Measurements from ENCODE around the gene STAT5B. TPM values are rescaled to one million over a fixed set of nuclear protein-coding genes. Genes with fewer than 3 reads are reported as not detected.

STAT5B gene
- 16.0 and 18.3 TPM in 2 replicates for polyA plus RNA-seq (2013)

DNA sequence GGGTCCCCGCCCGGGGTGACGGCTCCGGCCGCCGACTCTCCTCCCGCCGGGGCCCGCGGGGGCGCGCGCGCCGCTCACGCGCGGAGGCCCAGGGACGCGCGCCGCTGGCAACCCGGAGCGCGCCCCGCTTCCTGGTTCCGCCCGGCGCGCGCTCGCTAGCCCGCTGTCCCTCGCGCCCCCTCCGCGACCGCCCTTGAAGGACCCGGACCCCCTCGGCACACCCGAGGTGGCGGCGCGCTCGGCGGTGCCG is at the start of gene STAT5B:
Gene STAT5B, minus strand, starts transcription at position 33 of the 250 bp plus-strand sequence. CDS start 44,264 bp downstream, outside the sequence.
- Histone ChIP-seq H3K4me1 (ENCODE audit: control insufficient read depth in 1 of 2, insufficient read depth in 2 of 2, low read length in 2 of 2) (peaks cover 0 to 6% of the 10 kb centered on the region in 2 experiments), H3K9ac (ENCODE audit: low read length) (peak within 1 kb of the TSS; percentile 84), H4K91ac (ENCODE audit: low read depth, low read length) (peak within 1 kb of the TSS; percentile 93), H3K27me3 (ENCODE audit: insufficient read depth, low read length) (no peaks in the 10 kb centered on the region), H3K18ac (ENCODE audit: low read length) (peak within 1 kb of the TSS; percentile 93), H3K36me3 (ENCODE audit: control insufficient read depth in 1 of 2, insufficient read depth in 2 of 2, low read length in 2 of 2) (no peaks in the 10 kb centered on the region), H3K27ac (ENCODE audit: low read depth, low read length) (peak within 1 kb of the TSS; percentile 40), H3K23ac (ENCODE audit: low read length) (no peak within 1 kb of the TSS), H3K4ac (ENCODE audit: low read depth, low read length) (peak within 1 kb of the TSS; percentile 90), H3K9me3 (ENCODE audit: insufficient read depth, low read depth, low read length) (no peaks in the 10 kb centered on the region), H4K8ac (ENCODE audit: low read depth, low read length) (peak within 1 kb of the TSS; percentile 97), H3K14ac (ENCODE audit: low read length) (peak within 1 kb of the TSS; percentile 96), H2BK120ac (ENCODE audit: insufficient read depth, low read length, poor library complexity) (peak within 1 kb of the TSS; percentile 89), H2BK12ac (ENCODE audit: low read length) (no peak within 1 kb of the TSS), H3K79me2 (ENCODE audit: control insufficient read depth, insufficient read depth, low read length, poor library complexity) (peaks cover 6% of the 10 kb centered on the region), H3K79me1 (ENCODE audit: low read length) (peaks cover 12% of the 10 kb centered on the region), H2AK5ac (ENCODE audit: low read length) (peak within 1 kb of the TSS; percentile 35), H3K4me2 (ENCODE audit: low read length) (peak within 1 kb of the TSS; percentile 88), H4K12ac (ENCODE audit: low read depth, low read length) (peak within 1 kb of the TSS; percentile 92), H2AFZ (ENCODE audit: insufficient read depth, low read length, poor library complexity) (peak within 1 kb of the TSS; percentile 93), H2BK5ac (ENCODE audit: low read depth, low read length, poor library complexity) (peak within 1 kb of the TSS; percentile 44), H3K4me3 (ENCODE audit: low read depth, low read length) (peak within 1 kb of the TSS; percentile 98)
- DNase-seq: no peak
- no CpG with 5 or more reads among the region's 47 CpGs for WGBS (ENCODE audit: extremely low coverage, insufficient coverage, insufficient read length)

DNA sequence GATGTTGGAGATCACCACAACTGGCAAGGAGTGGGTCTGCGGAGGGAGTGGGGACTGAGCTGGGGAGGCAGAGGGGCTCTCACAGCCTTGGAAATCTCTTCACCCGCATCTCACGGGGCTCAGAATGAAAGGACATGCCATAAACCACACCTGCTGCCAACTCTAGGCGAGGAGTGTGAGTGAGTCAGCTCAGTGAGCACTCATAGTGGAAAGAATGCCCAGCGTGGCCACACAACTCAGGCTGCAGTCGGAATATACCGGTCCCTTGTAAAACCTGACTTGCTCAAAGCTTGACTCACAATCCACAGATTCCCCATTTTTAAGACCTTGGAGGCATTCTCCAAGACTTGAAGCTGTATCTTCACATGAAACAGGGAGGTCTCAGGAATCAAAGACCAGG is 48.8 kb upstream of the STAT5B start:
- Histone ChIP-seq H3K14ac (ENCODE audit: low read length) (no peak overlapping the region), H2BK5ac (ENCODE audit: low read depth, low read length, poor library complexity) (no peak overlapping the region), H2AK5ac (ENCODE audit: low read length) (no peak overlapping the region), H3K9ac (ENCODE audit: low read length) (no peak overlapping the region), H2BK120ac (ENCODE audit: insufficient read depth, low read length, poor library complexity) (no peak overlapping the region), H3K23ac (ENCODE audit: low read length) (no peak overlapping the region), H2BK12ac (ENCODE audit: low read length) (no peak overlapping the region), H3K27me3 (ENCODE audit: insufficient read depth, low read length) (no peaks in the 10 kb centered on the region), H3K79me1 (ENCODE audit: low read length) (no peaks in the 10 kb centered on the region), H4K8ac (ENCODE audit: low read depth, low read length) (no peak overlapping the region), H3K4me1 (ENCODE audit: control insufficient read depth in 1 of 2, insufficient read depth in 2 of 2, low read length in 2 of 2) (peaks cover 3 to 6% of the 10 kb centered on the region in 2 experiments), H3K4me2 (ENCODE audit: low read length) (no peak overlapping the region), H3K4me3 (ENCODE audit: low read depth, low read length) (no peak overlapping the region), H3K36me3 (ENCODE audit: control insufficient read depth in 1 of 2, insufficient read depth in 2 of 2, low read length in 2 of 2) (peaks cover 12 to 27% of the 10 kb centered on the region in 2 experiments), H3K27ac (ENCODE audit: low read depth, low read length) (no peak overlapping the region), H3K9me3 (ENCODE audit: insufficient read depth, low read depth, low read length) (no peaks in the 10 kb centered on the region), H3K18ac (ENCODE audit: low read length) (no peak overlapping the region), H2AFZ (ENCODE audit: insufficient read depth, low read length, poor library complexity) (no peak overlapping the region), H3K4ac (ENCODE audit: low read depth, low read length) (no peak overlapping the region), H3K79me2 (ENCODE audit: control insufficient read depth, insufficient read depth, low read length, poor library complexity) (no peaks in the 10 kb centered on the region), H4K12ac (ENCODE audit: low read depth, low read length) (no peak overlapping the region), H4K91ac (ENCODE audit: low read depth, low read length) (no peak overlapping the region)
- no CpG with 5 or more reads among the region's 7 CpGs for WGBS (ENCODE audit: extremely low coverage, insufficient coverage, insufficient read length)
- peak; percentile 96 to 97 for DNase-seq

GRCh38 chr17:42323268-42323773 is 47.1 kb upstream of the STAT5B start:
- DNase-seq: no peak
- Histone ChIP-seq H4K12ac (ENCODE audit: low read depth, low read length) (no peak overlapping the region), H3K79me2 (ENCODE audit: control insufficient read depth, insufficient read depth, low read length, poor library complexity) (no peaks in the 10 kb centered on the region), H2AFZ (ENCODE audit: insufficient read depth, low read length, poor library complexity) (no peak overlapping the region), H3K27me3 (ENCODE audit: insufficient read depth, low read length) (no peaks in the 10 kb centered on the region), H4K91ac (ENCODE audit: low read depth, low read length) (no peak overlapping the region), H2BK12ac (ENCODE audit: low read length) (no peak overlapping the region), H3K4me2 (ENCODE audit: low read length) (no peak overlapping the region), H3K18ac (ENCODE audit: low read length) (no peak overlapping the region), H3K9ac (ENCODE audit: low read length) (no peak overlapping the region), H3K4me1 (ENCODE audit: control insufficient read depth in 1 of 2, insufficient read depth in 2 of 2, low read length in 2 of 2) (peaks cover 3 to 8% of the 10 kb centered on the region in 2 experiments), H2BK5ac (ENCODE audit: low read depth, low read length, poor library complexity) (no peak overlapping the region), H3K79me1 (ENCODE audit: low read length) (no peaks in the 10 kb centered on the region), H3K4me3 (ENCODE audit: low read depth, low read length) (no peak overlapping the region), H3K4ac (ENCODE audit: low read depth, low read length) (no peak overlapping the region), H4K8ac (ENCODE audit: low read depth, low read length) (no peak overlapping the region), H2BK120ac (ENCODE audit: insufficient read depth, low read length, poor library complexity) (no peak overlapping the region), H3K36me3 (ENCODE audit: control insufficient read depth in 1 of 2, insufficient read depth in 2 of 2, low read length in 2 of 2) (peaks cover 13 to 25% of the 10 kb centered on the region in 2 experiments), H3K9me3 (ENCODE audit: insufficient read depth, low read depth, low read length) (no peaks in the 10 kb centered on the region), H3K27ac (ENCODE audit: low read depth, low read length) (no peak overlapping the region), H3K23ac (ENCODE audit: low read length) (no peak overlapping the region), H3K14ac (ENCODE audit: low read length) (no peak overlapping the region), H2AK5ac (ENCODE audit: low read length) (no peak overlapping the region)
- no CpG with 5 or more reads among the region's 5 CpGs for WGBS (ENCODE audit: extremely low coverage, insufficient coverage, insufficient read length)

DNA sequence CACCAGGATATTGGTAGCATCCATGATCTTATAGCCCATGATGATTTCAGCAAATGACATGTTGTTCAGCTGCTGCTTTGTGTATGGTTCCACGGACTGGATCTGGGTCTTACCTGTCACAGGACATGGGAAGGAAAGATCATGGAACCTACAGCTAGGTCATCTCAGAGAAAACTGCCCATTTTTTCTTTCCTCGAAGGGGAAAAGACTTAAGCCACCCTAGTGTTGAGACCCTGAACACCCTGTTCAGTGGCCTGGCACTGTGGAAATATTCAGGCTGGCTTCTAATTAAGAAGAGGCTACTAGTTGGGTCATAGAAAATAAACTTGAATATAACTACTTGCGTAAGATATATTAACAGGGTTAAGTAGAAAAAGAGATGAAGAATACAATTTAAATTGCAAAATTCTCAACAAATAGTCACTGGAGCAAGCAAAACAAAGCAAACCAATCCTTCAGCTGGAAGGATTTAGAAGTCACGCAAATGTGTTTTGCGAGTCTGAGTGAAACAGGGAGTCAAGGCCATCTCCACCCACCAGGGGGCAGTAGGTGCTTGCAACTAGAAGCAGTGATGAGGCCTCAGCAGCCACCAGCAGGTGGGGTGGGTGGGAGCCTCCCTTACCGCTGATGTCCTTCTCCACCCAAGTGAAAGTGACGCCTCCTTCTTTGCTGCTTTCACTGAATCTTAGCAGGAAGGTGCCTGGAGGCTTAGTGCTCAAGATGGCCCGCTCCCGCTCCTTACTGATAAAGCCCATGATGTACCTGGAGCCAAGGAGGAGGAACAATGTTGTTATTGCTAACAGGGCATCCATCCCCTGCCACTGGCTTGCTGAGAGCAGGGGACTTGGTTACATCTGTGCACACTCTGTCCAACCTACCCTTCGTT is 46.4 kb upstream of the STAT5B start:
- H3K9me3 ChIP-seq (ENCODE audit: insufficient read depth, low read depth, low read length): no peaks in the 10 kb centered on the region
- WGBS (ENCODE audit: extremely low coverage, insufficient coverage, insufficient read length): no CpG with 5 or more reads among the region's 10 CpGs
- H3K36me3 ChIP-seq (ENCODE audit: control insufficient read depth in 1 of 2, insufficient read depth in 2 of 2, low read length in 2 of 2): peaks cover 13 to 25% of the 10 kb centered on the region in 2 experiments
- H4K91ac ChIP-seq (ENCODE audit: low read depth, low read length): no peak overlapping the region
- H2BK12ac ChIP-seq (ENCODE audit: low read length): no peak overlapping the region
- H4K8ac ChIP-seq (ENCODE audit: low read depth, low read length): no peak overlapping the region
- no peak overlapping the region for H2BK5ac ChIP-seq (ENCODE audit: low read depth, low read length, poor library complexity)
- no peak overlapping the region for H3K4ac ChIP-seq (ENCODE audit: low read depth, low read length)
- H3K4me1 ChIP-seq (ENCODE audit: control insufficient read depth in 1 of 2, insufficient read depth in 2 of 2, low read length in 2 of 2): peaks cover 3 to 8% of the 10 kb centered on the region in 2 experiments
- H3K14ac ChIP-seq (ENCODE audit: low read length): no peak overlapping the region
- H4K12ac ChIP-seq (ENCODE audit: low read depth, low read length): no peak overlapping the region
- H2AFZ ChIP-seq (ENCODE audit: insufficient read depth, low read length, poor library complexity): no peak overlapping the region
- no peaks in the 10 kb centered on the region for H3K27me3 ChIP-seq (ENCODE audit: insufficient read depth, low read length)
- no peak overlapping the region for H3K9ac ChIP-seq (ENCODE audit: low read length)
- H3K79me1 ChIP-seq (ENCODE audit: low read length): no peaks in the 10 kb centered on the region
- peak; percentile 90 to 99 for DNase-seq
- H3K27ac ChIP-seq (ENCODE audit: low read depth, low read length): no peak overlapping the region
- no peak overlapping the region for H3K23ac ChIP-seq (ENCODE audit: low read length)
- H3K18ac ChIP-seq (ENCODE audit: low read length): no peak overlapping the region
- no peaks in the 10 kb centered on the region for H3K79me2 ChIP-seq (ENCODE audit: control insufficient read depth, insufficient read depth, low read length, poor library complexity)
- no peak overlapping the region for H3K4me2 ChIP-seq (ENCODE audit: low read length)
- H2BK120ac ChIP-seq (ENCODE audit: insufficient read depth, low read length, poor library complexity): no peak overlapping the region
- no peak overlapping the region for H3K4me3 ChIP-seq (ENCODE audit: low read depth, low read length)
- no peak overlapping the region for H2AK5ac ChIP-seq (ENCODE audit: low read length)
